ENCODE data around the gene AGBL2.
A peak's percentile ranks its signal among the peaks of the same experiment; 100 is the strongest.
"Not testable (repeated sequence)": the region's sequence is repeated elsewhere in the genome, so short reads cannot be mapped to it uniquely, and the experiment has no call there.

The AGBL2 gene

DNA sequence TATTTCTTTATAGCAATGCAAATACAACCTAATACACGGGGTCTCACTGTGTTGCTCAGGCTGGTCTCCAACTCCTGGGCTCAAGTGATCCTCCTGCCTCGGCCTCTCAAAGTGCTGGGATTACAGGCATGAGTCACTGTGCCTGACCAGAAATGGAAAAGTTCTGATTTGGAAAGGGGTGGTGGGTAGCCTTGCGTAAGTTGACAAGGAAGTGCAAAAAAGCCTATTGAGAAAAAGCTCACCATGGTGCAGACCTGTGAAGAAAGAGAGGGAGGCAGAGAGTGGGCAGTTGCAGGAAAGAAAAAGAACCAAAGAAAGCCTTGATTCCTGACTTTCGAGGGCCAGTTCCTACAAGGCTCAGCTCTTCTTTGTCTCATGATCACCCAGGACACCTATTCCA is 27.1 kb downstream of the AGBL2 start:
- DNase-seq, result no peak

- DNase-seq, result not testable (repeated sequence)
Measured at GRCh38 chr11:47686704-47687103, 28.5 kb downstream of the AGBL2 start.

GRCh38 chr11:47686151-47686550 is 29.0 kb downstream of the AGBL2 start:
- DNase-seq, result no peak

GRCh38 chr11:47675851-47676250 is 39.3 kb downstream of the AGBL2 start:
- no peak for DNase-seq

DNA sequence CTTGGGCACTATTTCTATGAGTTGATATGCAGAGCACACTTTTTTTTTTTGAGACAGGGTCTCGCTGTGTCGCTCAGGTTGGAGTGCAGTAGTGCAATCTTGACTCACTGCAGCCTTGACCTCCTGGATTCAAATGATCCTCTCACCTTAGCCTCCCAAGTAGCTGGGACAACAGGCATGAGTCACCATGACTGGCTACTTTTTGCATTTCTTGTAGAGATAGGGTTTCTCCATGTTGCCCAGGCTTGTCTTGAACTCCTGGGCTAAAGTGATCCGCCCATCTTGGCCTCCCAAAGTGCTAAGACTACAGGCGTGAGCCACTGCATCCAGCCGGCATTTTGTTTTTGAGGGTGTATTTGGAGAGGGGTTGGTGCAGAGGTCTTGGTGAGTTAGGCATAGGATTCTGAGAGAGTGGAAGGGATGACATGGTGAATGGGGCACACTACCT is 42.9 kb downstream of the AGBL2 start:
- no peak for DNase-seq

GRCh38 chr11:47669856-47670255 is 45.3 kb downstream of the AGBL2 start:
- DNase-seq, result no peak

DNA sequence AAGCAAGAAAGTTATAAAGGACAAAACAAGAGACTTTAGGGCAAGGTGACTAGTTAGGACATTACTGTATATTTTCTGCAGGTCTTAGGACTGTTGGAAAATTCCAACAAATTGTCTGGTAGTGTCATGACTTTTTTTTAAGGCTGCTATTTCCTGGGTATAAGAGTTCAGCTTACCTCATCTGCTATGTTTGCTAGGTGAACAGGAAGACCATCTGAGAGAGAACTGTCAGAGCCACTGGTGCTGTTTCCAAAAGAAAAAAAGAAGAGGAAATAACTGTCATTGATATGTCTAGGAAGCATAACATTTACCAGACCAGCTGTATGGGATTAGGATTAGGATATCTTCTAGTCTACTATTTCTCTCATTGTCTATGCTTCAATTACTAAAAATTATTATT is 46.5 kb downstream of the AGBL2 start:
- no peak for DNase-seq

GRCh38 chr11:47667555-47667954 is 47.6 kb downstream of the AGBL2 start:
- no peak for DNase-seq

GRCh38 chr11:47667135-47667534 is 48.0 kb downstream of the AGBL2 start:
- no peak for DNase-seq

- DNase-seq, result not testable (repeated sequence)
Measured at GRCh38 chr11:47664936-47665335, 50.2 kb downstream of the AGBL2 start.

- DNase-seq, result no peak
Measured at GRCh38 chr11:47661245-47661644, 53.9 kb downstream of the AGBL2 start.

- no peak for DNase-seq
Measured at GRCh38 chr11:47659276-47659675, 55.9 kb downstream of the AGBL2 start.

GRCh38 chr11:47656260-47656885 is 58.8 kb downstream of the AGBL2 start:
- DNase-seq, result no peak

- DNase-seq, result no peak
Measured at GRCh38 chr11:47651818-47652469, 63.2 kb downstream of the AGBL2 start.

- DNase-seq, result no peak
Measured at GRCh38 chr11:47649276-47649675, 65.9 kb downstream of the AGBL2 start.

DNA sequence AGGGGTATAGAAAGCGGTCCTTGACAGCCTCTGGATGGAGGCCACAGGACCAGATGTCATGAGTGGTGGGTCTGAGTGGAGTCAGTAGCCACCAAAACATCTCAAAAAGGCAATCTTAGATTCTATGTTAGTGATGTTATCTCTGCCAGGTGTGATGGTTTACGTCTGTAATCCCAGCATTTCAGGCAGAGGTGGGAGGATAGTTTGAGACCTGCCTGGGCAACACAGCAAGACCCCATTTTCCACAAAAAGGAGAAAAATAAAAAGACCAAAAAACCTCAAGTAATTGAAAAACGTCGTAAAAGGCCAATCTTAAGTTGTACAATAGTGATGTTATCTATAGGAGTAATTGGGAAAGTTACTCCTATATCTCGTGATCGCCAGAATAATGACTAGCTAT is 69.2 kb downstream of the AGBL2 start:
- no peak for DNase-seq

DNA sequence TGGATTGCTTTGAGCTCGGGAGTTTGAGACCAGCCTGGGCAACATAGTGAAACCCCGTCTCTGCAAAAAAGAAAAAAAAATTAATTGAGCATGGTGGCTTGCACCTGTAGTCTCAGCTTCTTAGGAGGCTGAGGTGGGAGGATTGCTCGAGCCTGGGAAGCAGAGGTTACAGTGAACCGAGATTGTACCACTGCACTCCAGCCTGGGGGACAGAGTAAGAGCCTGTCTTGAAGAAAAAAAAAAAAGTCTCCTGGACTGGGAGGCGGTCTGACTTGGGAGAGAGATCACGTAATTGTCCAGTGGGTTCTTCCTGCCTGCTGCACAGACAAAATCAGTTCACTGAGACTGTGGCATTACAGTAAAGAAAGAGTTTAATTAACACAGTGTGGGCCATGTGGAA is 69.7 kb downstream of the AGBL2 start:
- no peak for DNase-seq

- peak; percentile 93 to 96 for DNase-seq
Measured at GRCh38 chr11:47642099-47642855, 72.9 kb downstream of the AGBL2 start, which contains the start of gene MTCH2. Gene MTCH2 (minus strand): TSS chr11:47642559. CDS start chr11:47642465, 94 bp downstream.

GRCh38 chr11:47641600-47642098 is 73.5 kb downstream of the AGBL2 start:
- peak; percentile 29 to 69 for DNase-seq

GRCh38 chr11:47640506-47640905 is 74.7 kb downstream of the AGBL2 start:
- DNase-seq, result not testable (repeated sequence)

DNA sequence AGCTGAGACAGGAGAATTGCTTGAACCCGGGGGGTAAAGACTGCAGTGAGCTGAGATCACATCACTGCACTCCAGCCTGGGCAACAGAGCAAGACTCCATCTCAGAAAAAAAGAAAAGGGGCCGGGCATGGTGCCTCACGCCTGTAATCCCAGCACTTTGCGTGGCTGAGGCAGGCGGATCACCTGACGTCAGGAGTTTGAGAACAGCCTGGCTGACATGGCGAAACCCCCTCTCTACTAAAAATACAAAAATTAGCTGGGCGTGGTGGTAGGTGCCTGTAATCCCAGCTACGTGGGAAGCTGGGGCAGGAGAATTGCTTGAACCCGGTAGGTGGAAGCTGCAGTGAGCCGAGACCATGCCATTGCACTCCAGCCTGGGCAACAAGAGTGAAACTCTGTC is 78.8 kb downstream of the AGBL2 start:
- DNase-seq, result not testable (repeated sequence)

DNA sequence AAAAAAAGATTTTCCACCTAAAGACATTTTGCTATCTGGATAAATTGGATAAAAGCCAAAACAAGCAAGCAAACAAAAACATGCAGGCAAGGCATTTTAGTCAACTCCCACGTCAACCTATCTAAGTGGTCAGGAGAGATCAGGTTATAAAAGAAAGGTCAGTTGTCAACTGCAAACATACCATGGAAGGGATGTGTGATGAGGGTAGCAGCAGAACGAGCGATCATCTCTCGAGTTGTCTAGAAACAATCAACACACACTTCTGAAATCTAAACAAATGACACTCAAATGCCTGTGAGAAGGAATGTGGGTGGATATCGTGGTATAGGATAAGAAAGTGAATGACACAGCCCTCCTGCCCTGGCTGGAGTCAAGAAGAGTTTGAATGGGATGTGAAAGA is 83.7 kb downstream of the AGBL2 start:
- DNase-seq, result no peak

GRCh38 chr11:47628026-47628425 is 87.1 kb downstream of the AGBL2 start:
- DNase-seq, result no peak

DNA sequence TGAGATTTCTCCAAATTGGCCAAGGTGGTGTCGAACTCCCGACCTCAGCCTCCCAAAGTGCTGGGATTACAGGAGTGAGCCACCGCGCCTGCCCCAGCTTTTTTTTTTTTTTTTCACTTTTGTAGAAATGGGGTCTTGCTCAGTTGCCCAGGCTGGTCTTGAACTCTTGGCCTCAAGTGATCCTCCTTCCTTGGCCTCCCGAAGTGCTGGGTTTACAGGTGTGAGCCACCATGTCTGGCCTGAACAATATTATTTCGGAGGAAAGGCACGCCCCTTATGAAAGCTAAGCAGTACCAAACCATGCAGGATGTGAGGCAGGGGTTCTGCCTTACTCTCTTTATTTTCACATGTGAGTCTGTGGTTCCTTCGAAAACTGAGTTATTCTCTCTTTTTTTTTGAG is 88.9 kb downstream of the AGBL2 start:
- no peak for DNase-seq

All from hippocampal formation (tissue), 2 donors.